HG03064 (cell line): ENCODE data around the gene KIAA0930.
"Not testable (repeated sequence)": the region's sequence is repeated elsewhere in the genome, so short reads cannot be mapped to it uniquely, and the experiment has no call there.

ENCODE experiments used
- ATAC-seq: cut with Tn5 transposase; IDR thresholded peaks from one replicate; pipeline ENCODE4 v1.9.1; 2021; ENCODE audit warnings: low read depth; ENCODE audit not compliant: unreplicated experiment

The KIAA0930 gene

DNA sequence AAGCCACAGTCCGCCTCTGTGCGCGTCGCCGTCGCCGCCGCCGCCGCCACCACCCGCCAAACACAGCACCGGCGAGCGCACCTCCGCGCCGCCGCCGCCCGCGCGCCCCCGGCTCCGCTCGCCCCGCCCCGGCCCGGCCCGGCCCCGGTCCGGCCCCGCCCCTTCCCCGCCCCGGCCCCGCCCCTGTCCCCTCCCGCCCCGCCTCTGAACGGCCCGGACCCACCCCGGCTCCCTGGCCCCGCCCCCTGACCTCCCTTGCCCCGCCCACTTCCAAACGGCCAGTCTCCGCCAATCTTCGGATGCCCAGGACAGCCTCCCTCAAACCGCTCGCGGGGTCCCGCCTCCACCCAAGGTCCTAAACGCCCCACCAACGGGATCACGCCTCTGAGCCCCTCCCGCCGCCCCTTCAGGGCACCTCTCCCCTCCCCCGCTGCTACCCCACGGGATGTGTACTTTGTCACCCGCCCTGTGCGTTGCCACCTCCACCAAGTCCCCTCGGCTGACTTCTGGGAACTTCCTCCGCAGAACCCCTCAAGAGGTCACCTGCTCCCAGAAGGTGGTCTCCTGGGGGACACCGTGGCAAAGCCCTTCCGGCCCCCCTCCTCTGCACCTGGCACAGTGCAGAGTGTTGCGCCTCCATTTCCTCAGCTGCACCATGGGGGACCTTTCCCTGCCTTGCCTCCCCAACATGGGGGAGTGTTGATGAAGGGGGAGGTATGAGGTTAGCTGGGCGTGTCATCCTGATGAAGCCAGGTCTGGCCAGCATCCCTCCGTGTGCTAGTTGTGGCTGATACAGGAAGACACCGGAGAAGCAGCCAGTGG is at the start of gene KIAA0930:
TSS of gene KIAA0930 (minus strand) at position 85 of the 822 bp plus-strand sequence. CDS start 191 bp downstream, outside the sequence.
- no peak for ATAC-seq

DNA sequence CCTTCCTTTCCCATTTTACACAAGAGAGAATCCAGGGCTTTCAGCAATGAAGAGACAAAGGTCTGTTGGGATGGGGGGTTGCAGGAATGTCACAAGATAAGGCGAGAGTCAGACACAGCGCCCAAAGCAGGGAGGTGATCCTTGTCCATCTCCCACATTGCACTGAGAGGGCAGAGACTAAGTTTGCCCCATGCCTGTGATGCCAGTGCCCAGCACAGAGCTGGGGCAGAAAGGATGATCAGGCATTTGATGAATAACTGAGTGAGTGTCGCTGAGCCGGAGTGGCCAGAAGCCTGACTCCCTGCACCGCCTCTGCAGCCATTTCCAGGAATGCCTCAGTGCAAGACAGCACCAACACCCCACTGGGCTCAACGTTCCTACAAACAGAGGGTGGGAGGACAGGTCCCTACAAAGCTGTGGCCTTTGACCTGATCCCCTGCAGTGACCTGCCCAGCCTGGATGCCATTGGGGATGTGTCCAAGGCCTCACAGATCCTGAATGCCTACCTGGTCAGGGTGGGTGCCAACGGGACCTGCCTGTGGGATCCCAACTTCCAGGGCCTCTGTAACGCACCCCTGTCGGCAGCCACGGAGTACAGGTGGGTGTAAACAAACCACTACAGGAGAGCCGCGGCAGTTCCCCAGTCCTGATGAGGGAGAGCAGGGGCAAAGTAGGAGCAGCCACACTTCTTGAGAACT is 46.3 kb upstream of the KIAA0930 start:
- ATAC-seq: no peak

DNA sequence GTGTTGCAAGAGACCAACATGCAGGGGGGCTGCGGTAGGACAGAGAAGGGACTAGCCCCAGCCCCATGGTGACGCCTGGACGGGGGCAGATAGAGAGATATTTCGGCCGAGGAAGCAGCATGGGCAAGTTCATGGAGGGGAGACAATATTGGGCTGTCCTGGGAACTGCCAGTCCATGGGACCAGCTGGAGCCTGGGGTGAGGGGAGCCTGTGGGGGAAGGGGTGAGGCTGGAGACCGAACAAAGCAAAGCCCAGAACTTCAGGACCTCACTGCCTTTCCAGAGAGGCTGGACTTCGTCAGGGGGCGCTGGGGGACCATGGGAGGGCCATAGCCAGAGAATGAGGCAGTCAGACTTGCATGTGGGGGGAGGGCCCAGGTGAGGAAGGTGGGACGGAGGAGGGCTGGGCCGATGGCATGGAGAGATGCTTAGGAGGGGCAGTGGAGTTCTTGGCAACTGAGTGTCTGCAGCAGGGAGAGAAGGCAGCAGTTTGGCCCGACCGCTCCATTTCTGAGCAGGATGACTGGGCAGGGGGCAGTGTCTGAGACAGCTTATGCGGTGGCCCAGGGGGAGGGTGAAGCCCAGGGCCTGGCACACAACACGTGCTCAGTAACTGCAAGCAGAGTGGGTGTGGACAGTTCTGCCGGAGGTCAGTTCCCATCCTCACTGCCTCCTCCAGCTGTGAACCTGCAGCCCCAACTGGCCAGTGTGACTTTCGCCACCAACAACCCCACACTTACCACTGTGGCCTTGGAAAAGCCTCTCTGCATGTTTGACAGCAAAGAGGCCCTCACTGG is 44.8 kb upstream of the KIAA0930 start:
- ATAC-seq: no peak

DNA sequence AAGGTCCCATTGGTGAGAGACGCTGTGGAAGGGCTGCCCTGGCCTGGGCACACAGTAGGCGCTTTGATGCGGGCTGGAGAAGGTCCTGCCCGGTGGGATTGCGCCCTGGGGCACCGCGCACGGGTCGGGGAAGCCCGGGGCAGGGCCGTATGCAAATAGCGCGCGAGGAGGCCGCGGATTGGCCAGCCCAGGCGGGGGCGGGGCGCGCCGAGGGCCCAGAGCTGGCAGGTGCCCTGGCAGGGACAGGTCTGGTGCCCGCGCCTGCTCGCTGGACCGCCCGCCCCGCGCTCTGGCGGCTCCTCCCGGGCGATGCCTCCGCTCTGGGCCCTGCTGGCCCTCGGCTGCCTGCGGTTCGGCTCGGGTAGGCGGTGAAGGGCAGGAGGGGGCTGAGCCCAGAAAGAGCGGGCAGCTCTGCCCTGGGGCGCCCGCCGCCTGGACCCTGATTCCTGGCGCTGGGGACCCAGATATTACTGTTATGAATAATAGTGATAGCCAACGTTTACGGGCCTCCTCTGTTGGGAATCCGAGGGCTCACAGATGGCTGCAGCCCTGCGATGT is 44.1 kb upstream of the KIAA0930 start, which contains the start of gene UPK3A:
TSS of gene UPK3A (plus strand) at position 245 of the 558 bp plus-strand sequence. CDS start at position 310, 65 bp downstream.
- ATAC-seq: no peak

DNA sequence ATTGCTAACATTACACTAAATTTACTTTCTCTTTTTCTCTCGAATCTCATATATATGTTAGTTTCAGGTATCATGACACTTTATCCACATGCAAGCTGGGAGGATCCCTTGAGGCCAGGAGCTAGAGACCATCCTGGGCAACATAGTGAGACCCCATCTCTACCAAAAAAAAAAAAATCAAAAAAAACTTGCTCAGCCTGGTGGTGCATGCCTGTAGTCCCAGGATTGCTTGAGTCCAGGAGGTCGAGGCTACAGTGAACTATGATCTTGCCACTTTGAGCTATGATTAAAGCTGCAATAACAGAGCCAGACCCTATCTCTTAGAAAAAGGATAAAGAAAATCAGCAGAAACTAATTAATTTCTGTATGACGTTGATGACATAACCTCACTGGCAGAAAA is 40.3 kb upstream of the KIAA0930 start:
- ATAC-seq: no peak

DNA sequence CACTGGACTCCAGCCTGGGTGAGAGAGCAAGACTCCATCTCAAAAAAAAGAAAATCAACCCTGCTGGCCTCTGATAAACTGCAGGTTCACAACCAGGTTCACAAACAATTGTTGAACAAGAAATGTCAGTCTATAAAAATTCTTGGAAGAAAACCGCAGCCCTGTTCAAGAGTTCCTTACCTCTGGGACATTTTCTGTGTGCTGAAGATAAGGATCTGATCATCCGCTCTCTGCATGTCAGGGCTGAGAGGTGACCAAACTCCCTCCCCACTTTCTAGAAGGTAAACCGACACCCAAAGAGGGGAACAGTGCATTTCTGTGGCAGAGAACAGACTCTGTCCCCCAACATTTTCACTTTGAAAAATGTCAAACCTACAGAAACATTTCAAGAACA is 39.9 kb upstream of the KIAA0930 start:
- ATAC-seq: no peak

DNA sequence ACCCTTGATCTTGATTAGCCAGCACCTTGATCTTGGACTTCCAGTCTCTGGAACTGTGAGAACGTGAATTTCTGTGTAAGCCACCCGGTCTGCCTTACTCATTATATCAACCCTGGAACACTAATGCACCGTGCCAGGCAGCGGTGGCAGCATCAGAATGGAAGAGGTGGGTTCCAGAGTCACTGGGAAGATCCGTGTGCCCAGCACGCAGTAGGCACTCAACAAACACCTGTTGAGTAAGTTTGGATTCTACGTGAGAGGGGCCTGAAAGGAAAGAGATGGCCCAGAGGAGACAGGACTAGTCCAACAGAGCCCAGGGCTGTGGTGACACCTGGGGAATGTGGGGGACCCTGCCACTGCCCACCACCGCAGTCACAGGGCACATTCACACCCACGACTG is 37.4 kb upstream of the KIAA0930 start:
- no peak for ATAC-seq

DNA sequence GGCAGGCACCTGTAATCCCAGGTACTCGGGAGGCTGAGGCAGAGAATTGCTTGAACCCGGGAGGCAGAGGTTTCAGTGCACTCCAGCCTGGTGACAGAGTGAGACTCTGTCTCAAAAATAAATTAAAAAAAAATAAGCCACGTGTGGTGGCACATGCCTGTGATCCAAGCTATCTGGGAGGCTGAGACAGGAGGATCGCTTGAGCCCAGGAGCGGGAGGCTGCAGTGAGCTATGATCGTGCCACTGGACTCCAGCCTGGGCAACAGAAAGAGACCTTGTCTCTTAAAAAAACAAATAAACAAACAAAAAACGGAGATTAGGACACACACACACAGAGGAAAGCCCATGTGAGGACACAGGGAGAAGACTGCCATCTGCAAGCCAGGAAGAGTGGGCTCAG is 37.0 kb upstream of the KIAA0930 start:
- ATAC-seq: not testable (repeated sequence)

DNA sequence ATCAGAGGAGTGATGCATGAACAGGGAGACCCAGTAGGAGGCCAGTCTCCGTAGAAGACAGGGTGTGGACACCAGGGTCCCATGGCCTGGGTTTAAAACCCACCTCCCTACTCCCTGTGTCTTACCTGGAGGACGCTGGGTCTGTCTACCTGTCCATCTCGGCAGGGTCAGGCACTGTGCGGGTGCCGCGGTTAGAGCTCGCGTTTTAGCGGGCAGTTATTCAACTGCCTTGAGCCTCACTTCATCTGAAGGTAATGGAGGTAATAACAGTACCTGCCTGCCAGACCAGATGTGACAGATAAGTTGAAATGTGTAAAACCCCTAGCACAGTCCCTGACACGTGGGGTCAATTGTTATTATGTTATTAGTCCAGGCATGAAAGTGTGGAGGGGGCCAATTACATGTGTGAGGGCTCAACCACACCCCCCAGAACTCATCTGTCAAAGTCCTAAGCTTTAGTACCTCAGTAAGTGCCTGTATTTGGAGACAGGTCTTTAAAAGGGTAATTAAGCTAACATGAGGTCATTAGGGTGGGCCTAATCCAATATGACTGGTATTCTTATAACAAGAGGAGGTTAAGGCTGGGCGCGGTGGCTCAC is 35.9 kb upstream of the KIAA0930 start:
- no peak for ATAC-seq

DNA sequence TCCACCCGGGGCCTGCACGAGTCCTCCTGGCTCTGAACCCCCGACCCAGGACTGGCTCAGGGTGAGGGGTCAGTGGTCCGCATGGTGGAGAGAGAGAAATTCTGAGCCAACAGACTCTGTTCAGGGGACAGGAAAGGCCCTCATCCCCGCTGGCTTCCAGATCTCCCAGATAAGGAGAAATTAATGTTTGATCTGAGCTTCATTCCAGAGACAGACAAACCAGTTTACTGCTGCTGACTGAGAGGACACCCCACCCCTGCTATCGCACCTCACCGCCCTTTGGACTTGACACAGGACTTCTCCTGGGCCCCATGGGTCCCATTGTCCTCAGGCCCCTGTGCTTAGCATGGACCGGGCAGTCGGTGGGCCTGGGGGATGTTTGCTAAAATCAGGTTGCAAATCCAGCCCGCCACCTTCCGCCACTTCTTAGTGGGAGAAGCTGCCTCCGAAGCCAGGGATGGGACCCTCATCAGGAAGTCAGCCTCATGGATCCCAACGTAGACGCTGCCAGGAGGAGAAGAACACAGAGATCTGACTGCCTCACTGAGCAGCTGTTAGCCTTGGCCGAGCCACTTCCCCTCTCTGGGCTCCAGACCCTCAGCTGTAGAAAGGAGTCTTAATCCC is 32.9 kb upstream of the KIAA0930 start:
- ATAC-seq: no peak

DNA sequence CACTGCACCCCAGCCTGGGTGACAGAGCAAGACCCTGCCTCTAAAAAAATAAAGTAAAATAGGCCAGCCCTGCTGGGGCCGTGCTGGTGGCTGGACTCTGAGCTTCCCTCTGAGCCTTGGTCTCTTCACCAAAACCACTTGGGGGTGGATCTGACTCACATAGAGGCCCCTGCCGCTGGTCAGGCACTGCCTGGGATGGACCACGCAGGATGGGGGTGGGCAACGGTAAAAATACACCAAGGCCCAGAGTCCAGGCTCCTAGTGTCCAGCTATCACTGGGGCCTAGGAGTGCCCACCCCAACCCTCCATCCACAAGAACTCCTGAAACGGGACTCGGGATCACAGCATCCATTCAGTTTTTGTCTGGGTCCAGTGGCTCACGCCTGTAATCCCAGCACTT is 31.8 kb upstream of the KIAA0930 start:
- ATAC-seq: no peak

DNA sequence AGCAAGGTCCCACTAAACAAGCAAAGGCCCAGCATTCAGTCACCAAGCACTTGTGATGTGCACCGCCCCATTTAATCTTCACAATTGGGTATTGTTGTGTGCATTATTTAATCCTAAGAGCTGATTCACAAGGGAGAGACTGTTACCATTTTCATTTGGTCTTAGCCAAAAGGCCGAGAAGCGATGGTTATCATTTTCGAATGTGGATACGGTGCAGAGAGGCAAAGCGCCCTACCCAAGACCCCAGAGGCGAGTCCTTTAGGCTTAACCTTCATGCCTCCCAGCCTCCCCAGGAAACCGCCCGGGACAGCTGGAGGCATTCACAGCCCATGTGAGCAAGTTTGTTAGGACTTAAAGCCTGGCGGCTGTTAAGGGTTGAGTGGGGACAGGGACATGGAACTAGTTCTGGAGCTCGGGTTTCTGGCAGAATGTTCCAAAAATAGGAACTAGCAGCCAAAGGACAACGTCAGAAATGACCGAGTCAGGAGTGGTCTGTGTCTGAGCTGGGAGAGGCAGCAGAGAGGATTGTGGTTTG is 31.0 kb upstream of the KIAA0930 start:
- no peak for ATAC-seq

DNA sequence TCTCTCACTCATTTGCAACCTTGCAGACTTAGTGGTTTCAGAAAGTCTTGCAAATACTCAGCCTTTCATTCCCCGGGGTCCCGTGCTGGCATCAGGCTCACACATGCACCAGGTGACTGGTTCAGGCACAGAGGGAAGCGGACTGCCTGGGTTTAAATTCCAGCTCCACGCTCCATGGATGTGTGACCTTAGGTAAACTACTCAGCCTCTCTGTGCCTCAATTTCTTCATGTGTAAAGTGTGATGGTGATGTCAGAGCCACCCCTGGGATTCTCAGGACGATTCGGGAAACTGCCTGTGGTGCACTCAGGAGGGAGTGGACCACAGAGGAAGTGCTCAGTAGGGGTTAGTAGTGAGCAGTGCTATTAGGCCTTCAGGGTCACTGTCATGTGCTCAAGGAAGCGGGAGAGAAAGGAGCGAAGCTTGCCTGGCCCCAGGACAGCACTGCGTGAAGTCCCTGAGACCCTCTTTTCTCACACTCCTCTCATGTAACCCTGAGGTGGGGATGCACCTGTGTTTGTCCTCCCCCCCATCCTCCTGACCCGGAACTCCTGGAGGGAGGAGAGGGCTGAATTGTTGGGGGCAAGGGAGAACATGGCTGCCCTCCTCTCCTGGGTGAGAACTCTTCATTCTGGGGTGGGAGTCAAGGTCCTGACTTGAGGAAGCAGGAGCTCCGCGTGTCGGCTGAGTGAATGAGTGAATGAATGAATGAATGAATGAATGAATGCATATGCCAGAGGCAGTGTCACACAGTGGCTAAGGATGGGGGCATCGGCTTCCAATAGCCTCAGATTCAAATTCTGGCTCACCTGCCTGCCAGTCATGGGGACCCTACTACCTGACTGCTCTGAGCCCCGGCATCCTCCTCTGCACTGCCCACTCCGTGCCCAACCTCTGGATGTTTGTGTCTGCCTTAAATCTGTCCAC is 29.7 kb upstream of the KIAA0930 start:
- ATAC-seq: no peak

DNA sequence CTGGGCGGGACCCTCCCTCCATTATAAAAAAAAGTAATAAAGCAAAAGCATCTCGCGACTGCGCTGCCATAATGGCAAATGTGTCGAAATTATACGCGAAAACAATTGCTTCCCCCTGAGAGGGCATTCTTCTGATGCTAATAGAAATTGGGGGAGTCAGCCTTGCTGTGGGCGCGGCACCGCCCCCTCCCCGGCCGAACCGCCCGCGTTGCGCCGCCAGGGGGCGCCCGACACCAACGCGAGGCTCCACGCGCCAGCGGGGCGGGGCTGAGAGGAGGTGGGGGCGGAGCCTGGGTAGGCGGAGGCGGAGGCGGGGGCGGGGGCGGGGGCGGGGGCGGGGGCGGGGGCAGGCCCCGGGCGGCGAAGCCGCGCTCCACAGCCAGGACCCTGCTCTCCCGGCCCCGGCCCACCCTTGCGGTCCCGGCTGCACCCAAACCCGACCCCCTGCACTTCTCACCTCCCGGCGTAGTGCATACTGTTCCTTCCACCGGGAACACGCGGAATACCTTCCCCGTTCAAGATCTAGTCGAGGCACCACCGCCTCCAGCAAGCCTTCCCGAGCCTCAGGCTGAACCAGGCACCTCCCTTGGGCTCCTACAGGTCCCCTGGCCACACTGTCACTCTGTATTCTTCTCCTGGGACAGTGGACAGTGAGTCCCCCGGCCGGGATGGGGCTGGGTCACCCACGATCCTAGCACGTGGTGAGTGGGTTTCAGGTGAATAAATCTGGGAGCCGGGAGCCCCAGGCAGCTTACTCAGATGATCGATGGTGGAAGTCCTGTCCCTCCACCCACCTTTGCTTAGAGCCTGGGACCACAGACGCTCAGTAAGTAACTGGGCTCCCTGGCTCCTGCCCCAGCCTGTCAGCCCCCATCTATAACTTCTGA is 28.5 kb upstream of the KIAA0930 start:
- ATAC-seq: no peak

DNA sequence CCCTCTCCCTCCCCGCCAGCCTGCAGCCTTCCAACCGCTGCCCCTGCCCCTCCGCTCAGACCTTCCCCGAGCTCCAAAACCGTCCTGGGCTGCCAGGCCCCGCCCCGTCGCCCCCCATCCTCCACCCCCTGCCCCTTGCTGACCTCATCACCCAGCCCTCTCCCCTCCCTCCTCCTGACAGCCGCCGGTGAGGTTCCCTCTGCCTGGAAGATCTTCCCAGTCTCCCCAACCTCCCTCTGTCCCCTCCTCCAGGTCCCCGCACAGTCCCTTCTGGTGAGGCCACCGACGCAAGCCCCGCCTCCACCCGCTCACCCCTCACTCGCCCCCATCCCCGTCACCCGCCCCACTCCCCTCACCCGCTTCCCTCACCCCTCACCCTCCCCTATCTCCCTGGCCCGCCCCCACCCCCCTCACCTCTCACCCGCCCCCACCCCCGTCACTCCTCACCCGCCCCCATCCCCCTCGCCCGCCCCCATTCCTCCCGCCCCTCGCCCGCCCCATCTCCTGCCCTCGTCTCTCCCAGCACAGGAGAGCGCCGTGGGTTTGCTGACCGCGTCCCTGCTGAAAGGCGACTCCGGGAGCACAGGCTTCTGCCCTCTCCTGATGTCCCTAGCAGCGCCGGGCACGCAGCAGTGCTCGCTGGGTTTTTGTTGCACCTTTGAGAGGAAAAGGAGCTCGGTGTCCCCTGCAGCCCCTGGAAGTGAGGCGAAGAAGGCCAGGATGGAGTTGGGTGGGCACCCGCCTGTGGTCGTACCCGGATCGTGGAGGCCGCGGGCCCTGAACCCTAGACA is 27.7 kb upstream of the KIAA0930 start:
- no peak for ATAC-seq

DNA sequence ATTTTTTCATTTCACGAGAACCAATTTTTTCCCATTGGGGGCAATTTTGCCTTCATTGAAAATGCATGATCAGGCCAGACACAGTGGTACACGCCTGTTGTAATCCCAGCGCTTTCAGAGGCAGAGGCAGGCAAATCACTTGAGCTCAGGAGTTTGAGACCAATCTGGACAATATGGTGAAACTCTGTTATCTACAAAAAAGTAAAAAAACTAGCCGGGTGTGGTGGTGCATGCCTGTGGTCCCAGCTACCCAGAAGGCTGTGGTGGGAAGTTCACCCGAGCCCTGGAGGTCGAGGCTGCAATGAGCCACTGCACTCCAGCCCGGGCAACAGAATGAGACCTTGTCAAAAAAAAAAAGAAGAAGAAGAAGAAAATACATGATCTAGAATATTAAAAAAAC is 24.8 kb upstream of the KIAA0930 start:
- ATAC-seq: no peak
